Ramos (cell line): Measurements from ENCODE around the gene TBC1D8.

ENCODE experiments used
- in situ Hi-C: fragments of 300-500 bp; cut with MboI; formaldehyde crosslinking; loops from one replicate; pipeline ENCODE4 v1.14.3; 2022; ENCODE audit warnings: low sequenced_read_pairs; ENCODE audit not compliant: unreplicated experiment

TBC1D8 gene

GRCh38 chr2:101164021-101164420 lies 12.8 kb upstream of the TBC1D8 start:
- in situ Hi-C loops: no loop called here

DNA sequence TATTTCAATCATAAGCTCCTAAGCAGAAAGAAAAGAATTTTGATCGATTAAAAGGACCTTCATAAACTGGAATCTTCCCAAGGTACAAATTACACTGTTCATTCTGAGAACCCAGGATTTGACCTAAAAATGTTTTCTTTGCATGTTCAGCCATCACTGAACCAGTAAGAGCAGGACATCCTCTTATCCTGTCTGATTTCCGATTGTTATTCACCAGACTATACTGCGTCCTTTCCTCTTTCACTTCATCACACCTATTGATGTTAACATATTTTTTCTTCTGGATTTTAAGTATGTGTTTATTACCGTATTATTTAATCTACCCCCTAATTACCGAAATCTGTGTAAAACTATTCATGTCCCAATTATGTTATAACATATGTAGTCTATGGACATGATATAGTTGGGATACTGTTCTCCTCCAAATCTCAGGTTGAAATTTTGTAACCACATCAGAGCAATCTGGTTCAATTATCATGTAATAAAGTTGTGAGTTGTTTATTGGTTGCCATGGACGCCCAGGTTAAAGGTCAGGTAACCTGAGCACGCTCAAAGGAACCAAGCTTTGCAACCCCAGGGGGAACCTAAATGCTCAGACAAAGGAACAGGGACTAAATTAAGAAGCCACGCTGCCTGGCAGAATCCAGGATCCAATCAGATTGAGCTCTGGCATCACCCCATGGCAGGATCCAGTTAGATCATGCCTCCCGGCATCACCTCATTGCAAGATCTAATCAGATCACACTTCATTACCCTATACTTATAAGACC lies 11.6 kb upstream of the TBC1D8 start:
- in situ Hi-C loops: no loop called here

GRCh38 chr2:101161658-101162057 lies 10.5 kb upstream of the TBC1D8 start:
- in situ Hi-C loops: no loop called here

GRCh38 chr2:101160454-101160853 lies 9.3 kb upstream of the TBC1D8 start:
- in situ Hi-C loops: no loop called here

- in situ Hi-C loops: no loop called here
Measured at GRCh38 chr2:101159526-101159925, 8.3 kb upstream of the TBC1D8 start.

- in situ Hi-C loops: no loop called here
Measured at GRCh38 chr2:101157272-101157671, 6.1 kb upstream of the TBC1D8 start.

- in situ Hi-C loops: no loop called here
Measured at GRCh38 chr2:101153787-101154186, 2.6 kb upstream of the TBC1D8 start.

DNA sequence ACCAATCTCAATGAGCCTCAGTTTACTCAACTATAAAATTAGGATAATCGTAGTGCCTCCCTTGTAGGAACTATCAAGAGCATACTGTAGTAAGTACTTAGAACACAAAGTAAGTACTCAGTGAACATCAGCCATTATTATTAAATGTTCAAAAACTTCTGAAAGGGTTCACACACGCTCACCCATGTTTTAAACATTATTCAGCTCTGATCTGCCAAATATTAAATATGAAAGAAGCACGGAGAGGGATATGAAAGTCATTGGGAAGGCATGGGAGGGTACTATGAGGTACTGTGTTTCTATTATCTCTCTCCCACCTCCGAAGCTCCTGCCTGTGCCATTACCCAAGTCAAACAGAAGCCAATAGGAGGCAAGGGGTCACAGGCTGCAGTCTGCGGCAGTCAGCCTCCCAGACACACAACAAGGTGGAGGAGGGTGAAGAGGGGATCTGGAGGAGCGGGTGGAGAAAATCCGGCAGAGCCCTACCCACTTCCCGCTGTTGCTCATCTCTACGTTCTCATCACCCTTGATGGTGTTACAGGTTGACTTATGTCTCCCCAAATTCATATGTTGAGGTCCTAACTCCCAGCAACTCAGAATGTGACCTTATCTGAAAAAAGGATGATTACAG lies 2.0 kb upstream of the TBC1D8 start:
- in situ Hi-C loops: no loop called here

GRCh38 chr2:101152272-101153076 lies 1.3 kb upstream of the TBC1D8 start:
- in situ Hi-C loops: no loop called here

DNA sequence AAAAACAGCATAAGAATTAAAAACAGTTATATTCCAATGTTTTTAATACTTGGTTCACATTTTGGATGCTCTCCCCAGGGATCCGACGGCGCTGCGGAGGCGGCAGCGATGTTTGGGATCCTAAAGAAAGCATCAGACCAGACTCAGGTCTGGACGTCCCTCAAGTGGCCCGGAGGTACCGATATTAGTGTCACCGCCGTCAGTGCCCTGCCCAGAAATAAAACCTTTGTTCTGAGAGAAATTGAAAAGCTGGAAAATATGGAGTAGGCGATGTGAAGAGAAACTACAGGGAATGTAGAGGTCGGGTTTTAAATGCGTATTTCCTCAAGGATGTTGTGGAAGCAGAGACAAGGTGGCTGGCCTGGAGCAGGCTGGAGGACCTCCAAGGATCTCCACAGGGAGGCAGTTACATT lies 683 bp upstream of the TBC1D8 start:
- in situ Hi-C loops: no loop called here

DNA sequence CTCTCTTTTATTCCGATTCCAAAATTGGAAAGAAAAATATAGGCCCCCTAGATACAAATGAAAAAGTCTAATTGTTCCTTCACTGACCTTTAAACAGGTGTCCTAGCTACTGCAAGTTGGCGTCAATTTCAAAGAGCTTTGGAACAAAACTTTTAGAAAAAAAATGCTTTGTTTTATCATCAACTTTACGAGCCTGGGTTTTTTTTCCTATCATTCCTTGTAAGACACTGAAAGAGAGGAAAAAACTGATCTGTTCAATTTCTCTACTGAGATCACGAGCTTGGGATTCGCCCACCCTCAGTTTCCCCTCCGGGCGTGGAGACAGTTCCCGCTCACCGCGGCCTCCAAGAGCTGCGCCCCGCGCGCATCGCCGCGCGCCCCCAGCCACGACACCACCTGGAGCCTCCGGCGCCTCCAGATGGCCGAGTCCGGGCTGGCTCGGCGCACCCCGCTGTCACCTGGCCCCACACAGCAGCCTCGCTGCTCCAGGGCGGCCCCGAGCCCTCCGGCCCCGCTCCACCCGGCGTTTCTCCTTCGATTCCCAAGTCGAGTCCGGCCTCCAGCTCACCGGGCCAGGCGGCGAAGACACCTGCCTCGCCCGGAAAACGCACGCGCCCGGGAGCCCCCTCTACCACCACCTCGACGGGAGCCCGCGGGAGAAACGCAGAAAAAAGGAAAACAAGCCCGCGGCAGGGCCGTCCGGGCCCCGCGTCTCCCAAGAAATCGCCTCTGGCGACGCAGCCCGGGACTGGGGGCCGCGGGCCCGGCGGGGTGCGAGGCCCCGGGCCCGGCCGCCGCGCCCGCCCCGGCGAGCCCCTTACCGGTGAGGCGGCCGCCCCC lies 656 bp downstream of the TBC1D8 start:
- in situ Hi-C loops: no loop called here

DNA sequence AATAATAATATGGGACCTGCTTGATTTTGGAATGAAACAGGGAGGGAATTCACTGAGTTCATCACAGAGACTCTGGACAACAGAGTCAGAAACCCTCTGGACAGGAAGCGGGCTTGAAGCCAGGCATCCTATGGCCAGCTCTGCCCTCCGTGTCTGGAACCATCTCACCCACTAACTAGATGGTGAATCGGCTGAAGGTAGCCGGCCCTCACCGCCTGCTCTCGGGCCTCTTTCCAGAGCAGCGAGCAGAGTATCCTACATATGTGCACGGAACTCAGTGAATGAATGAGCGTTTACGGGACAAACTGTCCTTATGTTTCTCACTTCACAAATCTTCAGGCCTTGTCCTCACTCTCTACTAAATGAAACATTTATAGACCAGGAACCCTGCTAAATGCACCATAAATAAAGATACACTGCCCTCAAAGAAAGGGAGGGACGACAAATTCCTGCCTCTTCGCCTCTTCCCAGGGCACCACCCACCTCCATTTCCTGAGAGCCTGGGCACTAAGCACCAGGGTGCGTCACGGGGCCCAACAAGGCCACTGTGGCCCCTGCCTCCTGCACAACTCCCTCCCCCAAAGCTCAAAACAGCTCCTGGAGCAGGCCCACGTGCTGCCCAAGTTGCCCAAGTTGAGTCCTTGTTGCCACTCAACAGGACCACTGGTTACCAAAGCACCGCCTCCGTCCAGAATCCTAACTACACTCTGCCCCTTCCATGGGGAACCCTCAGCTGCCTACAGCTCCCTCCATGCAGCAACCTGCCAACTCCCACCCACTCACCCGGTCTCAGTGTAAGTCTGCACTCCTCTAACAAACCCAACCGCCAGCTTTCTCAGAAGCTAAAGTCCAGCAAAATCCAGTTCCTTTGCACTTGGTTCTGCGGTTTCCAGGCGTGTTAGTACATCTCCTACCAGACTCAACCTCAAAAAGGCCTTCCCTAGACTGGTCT lies 1.7 kb downstream of the TBC1D8 start:
- in situ Hi-C loops: no loop called here

GRCh38 chr2:101148777-101149176 lies 2.4 kb downstream of the TBC1D8 start:
- in situ Hi-C loops: no loop called here

DNA sequence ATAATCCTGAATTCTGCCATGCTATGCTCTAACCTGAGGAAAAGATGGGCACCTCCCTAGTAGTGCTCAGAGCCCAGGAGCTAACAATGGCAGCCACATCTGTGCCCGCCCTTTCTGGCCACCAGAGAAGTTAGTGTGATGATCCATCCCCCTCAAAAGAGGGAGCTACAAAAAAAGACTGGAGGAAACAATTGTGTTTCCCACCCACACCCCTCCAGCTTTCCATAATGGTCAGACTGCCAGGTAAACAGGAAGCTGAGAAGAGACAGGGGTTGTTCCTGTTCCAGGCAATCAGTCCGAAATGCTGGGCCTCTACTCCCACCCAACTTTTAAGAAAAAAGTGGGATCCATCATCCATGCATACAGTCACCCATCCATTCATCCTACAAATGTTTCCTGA lies 3.2 kb downstream of the TBC1D8 start:
- in situ Hi-C loops: no loop called here

GRCh38 chr2:101147062-101147461 lies 4.1 kb downstream of the TBC1D8 start:
- in situ Hi-C loops: no loop called here

GRCh38 chr2:101146535-101146934 lies 4.6 kb downstream of the TBC1D8 start:
- in situ Hi-C loops: no loop called here

DNA sequence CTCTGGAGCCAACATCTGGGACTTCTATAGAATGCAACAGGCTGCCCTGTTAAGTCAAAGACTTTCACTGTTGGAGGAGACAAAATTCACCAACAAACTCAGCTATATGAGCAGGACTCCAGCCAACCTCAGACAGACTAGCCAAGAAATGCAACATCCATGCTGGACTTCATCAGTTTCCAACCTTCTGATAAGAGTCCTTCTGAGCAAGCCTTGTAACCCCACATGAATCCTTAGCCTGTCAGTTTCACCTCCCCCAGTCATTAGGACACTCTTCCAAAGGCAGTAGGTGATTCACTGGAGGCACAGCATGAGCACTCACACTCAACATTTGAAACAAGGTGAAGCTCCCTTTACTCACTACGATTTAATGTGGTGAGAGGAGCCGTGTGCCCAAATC lies 5.8 kb downstream of the TBC1D8 start:
- in situ Hi-C loops: no loop called here

- in situ Hi-C loops: no loop called here
Measured at GRCh38 chr2:101142163-101142562, 9.0 kb downstream of the TBC1D8 start.

DNA sequence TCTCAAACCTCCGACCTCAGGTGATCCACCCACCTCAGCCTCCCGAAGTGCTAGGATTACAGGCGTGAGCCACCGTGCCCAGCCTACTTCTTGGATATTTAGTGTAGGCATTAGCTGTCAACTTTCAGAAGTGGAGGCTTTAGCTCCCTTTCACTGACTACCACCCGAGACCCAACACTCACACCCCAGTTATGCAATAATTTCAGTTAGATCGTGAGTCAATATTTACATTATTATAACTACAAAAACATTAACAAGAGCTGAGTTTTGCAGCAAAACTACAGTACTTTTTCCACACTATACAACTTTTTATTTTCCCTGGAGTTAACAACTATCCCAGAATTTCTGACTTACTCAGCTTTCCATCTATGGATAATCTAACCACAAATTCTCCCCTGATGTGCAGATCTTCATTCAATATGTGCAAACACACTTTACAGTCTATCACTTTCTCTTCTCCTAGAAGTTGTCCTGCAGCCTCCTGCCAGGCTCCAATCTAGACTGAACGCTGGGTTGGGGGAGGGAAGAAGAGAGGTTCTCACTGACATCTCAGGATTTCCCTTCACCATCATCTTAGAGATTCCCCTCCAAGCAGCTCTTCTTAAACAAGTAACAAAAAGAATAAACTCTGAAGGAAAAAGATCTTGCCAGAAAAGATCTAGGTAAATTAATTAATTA lies 10.1 kb downstream of the TBC1D8 start:
- in situ Hi-C loops: no loop called here
